Adrenal gland (tissue), 12 donors: ENCODE results near the gene MYO1B. TPM values are rescaled to one million over a fixed set of nuclear protein-coding genes. Genes with fewer than 3 reads are reported as not detected.
A peak's percentile ranks its signal among the peaks of the same experiment; 100 is the strongest.

Experiments used
- DNase-seq, 7 donors: peaks; one replicate each; pipeline ENCODE4 v3.0.0-alpha.2; 2019 to 2020
- H3K27ac ChIP-seq, 5 donors: fragments of 200-600 bp; sonication (generic) in 4 of 5; 1 replicate in 3 of 5; 2 replicates in 2 of 5; pipeline versions ENCODE4 v1.5.1 to v1.8.0; 2016 to 2020; ENCODE audit warnings: mild to moderate bottlenecking in 1 of 5
- H3K27me3 ChIP-seq: fragments of 200-600 bp; 2 replicates; pipeline ENCODE4 v1.8.0; 2021
- H3K36me3 ChIP-seq, 2 donors: fragments of 200-600 bp; replicated peaks in 1 of 2; 1 replicate in 1 of 2; 2 replicates in 1 of 2; pipeline versions ENCODE4 v1.5.1 to v1.8.0; 2018 to 2022
- H3K4me1 ChIP-seq, 2 donors: fragments of 200-600 bp; replicated peaks in 1 of 2; 1 replicate in 1 of 2; 2 replicates in 1 of 2; pipeline versions ENCODE4 v1.5.1 to v1.8.0; 2018 to 2021
- H3K4me3 ChIP-seq, 4 donors: fragments of 200-600 bp; sonication (generic) in 3 of 4; one replicate each; pipeline ENCODE4 v1.5.1; 2016 to 2018
- H3K9me3 ChIP-seq, 3 donors: fragments of 200-600 bp; sonication (generic) in 1 of 3; replicated peaks in 1 of 3; 1 replicate in 2 of 3; 2 replicates in 1 of 3; pipeline versions ENCODE4 v1.5.1 to v1.8.0; 2016 to 2021
- POLR2A ChIP-seq, 2 donors: fragments of 450-650 bp; IDR thresholded peaks; one replicate each; pipeline ENCODE4 v1.6.1; 2017; ENCODE audit warnings: antibody characterized with exemption in 2 of 2, mild to moderate bottlenecking in 2 of 2, moderate library complexity in 1 of 2
- WGBS, 4 donors: extraction: QIAGEN DNeasy Blood & Tissue Kit in 2 of 4; methylation state at CpG; one replicate each; pipeline versions ENCODE4 v1.1.5 to v1.1.7; 2013 to 2017; 5-methylcytosine and 5-hydroxymethylcytosine counted together
- intact Hi-C, 2 donors: fragments of 100-400 bp; cut with DNase I; formaldehyde crosslinking; loops; one replicate each; pipeline versions ENCODE4 v1.14.1 to v1.15.0; 2022 to 2023
- polyA plus RNA-seq, 3 donors: library from polyadenylated mRNA; stranded (reverse); fragments of 200-250 nt in 2 of 3; fragments of 350-450 nt in 1 of 3; fragmentation: Illumina TruSeq in 1 of 3; extraction: RNeasy Lipid Tissue Mini Kit (QIAGEN cat#74804) in 1 of 3; gene quantifications; one replicate each; pipeline ENCODE4 v1.2.3, GENCODE V29; 2013 to 2014
- total RNA-seq, 9 donors: library from RNA; depleted of rRNA in 4 of 9; stranded (reverse); fragments of >200 nt in 4 of 9; fragments of 120-200 nt in 1 of 9; fragmentation: NEBNext Ultra II Directional in 1 of 9; extraction: Animal tissue kit (Norgen Biotek cat#: 25700) in 1 of 9; gene quantifications; one replicate each; pipeline versions ENCODE4 v1.1.0 to v1.2.4, GENCODE V29; 2013 to 2023
- TF ChIP-seq, protein P1 (sequence below), 6 experiments: fragments of 450-650 bp in 4 of 6; fragments of 200-600 bp in 2 of 6; sonication (generic) in 1 of 6; IDR thresholded peaks; 1 replicate in 5 of 6; 2 replicates in 1 of 6; pipeline versions ENCODE4 v1.5.1 to v1.8.0; 2016 to 2021; ENCODE audit warnings: antibody characterized with exemption in 6 of 6, mild to moderate bottlenecking in 2 of 6, moderate library complexity in 1 of 6
- donor health status: healthy with polysubstance abuse.
- donor health status: Bipolar disorder and iron deficiency.
- donor health status: DM: yes; HTN: yes; CAD: no.
- donor health status: DM: no; HTN: no; CAD: no.
- donor health status: DM: no; HTN: no; CAD: no.
- donor health status: DM: yes; HTN: yes; CAD: no.

MYO1B gene
- total and polyA plus RNA-seq, 12 donors: 6.9 to 24.0 (median 14.0) TPM

- Histone ChIP-seq H3K27me3 (no peaks in the 10 kb centered on the region), H3K4me3 (no peak overlapping the region), H3K27ac (peak overlapping the region in 1 of 5 donors; percentile 52), H3K36me3 (no peaks in the 10 kb centered on the region), H3K9me3 (no peaks in the 10 kb centered on the region), H3K4me1 (peaks cover 9 to 11% of the 10 kb centered on the region in 2 donors)
- intact Hi-C loops: loop anchor here in 1 of 2 donors (10.0 kb wide), 1 partner anchor 256 kb away; no protein-coding TSS in a partner anchor
- no peak for TF ChIP-seq POLR2A (IDR thresholded peaks at IDR 0.05)
- TF ChIP-seq, protein P1, sequence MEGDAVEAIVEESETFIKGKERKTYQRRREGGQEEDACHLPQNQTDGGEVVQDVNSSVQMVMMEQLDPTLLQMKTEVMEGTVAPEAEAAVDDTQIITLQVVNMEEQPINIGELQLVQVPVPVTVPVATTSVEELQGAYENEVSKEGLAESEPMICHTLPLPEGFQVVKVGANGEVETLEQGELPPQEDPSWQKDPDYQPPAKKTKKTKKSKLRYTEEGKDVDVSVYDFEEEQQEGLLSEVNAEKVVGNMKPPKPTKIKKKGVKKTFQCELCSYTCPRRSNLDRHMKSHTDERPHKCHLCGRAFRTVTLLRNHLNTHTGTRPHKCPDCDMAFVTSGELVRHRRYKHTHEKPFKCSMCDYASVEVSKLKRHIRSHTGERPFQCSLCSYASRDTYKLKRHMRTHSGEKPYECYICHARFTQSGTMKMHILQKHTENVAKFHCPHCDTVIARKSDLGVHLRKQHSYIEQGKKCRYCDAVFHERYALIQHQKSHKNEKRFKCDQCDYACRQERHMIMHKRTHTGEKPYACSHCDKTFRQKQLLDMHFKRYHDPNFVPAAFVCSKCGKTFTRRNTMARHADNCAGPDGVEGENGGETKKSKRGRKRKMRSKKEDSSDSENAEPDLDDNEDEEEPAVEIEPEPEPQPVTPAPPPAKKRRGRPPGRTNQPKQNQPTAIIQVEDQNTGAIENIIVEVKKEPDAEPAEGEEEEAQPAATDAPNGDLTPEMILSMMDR (IDR thresholded peaks at IDR 0.05): no peak
- 51 to 63% (median 57%) methylated on average over 2 of the region's 2 CpGs for WGBS, 4 donors
- DNase-seq: no peak
These were observed 4.1 kb downstream of the MYO1B start for GRCh38 chr2:191249156-191249813.

DNA sequence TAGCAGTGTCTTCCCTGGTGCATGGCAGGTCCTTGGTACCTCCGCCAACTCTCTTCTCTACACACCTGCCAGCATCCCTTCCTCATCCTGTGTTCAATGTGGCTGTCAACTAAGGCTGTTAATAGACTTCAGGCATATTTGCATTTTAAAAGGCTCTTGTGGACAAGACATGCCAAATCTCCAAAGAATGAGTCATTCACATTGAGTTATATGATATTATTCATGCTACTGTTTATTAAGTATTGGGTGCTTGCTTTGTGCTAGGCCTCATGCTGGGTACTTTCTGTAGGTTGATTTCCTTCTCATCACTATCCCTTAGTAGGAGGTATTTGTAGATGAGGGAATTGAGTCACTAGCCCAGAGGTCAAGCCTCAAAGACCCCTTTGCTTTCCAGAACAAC is 5.2 kb downstream of the MYO1B start:
- H3K27me3 ChIP-seq: no peaks in the 10 kb centered on the region
- no peak for TF ChIP-seq POLR2A (IDR thresholded peaks at IDR 0.05)
- TF ChIP-seq, protein P1 (IDR thresholded peaks at IDR 0.05): no peak
- H3K36me3 ChIP-seq: no peaks in the 10 kb centered on the region
- intact Hi-C loops: no loop called here
- no peak overlapping the region for H3K27ac ChIP-seq
- WGBS, 4 donors: 92 to 100% (median 96%) methylated on average over 1 of the region's 1 CpG
- peaks cover 9 to 11% of the 10 kb centered on the region in 2 donors for H3K4me1 ChIP-seq
- H3K9me3 ChIP-seq: no peaks in the 10 kb centered on the region
- no peak for DNase-seq
- H3K4me3 ChIP-seq: no peak overlapping the region

DNA sequence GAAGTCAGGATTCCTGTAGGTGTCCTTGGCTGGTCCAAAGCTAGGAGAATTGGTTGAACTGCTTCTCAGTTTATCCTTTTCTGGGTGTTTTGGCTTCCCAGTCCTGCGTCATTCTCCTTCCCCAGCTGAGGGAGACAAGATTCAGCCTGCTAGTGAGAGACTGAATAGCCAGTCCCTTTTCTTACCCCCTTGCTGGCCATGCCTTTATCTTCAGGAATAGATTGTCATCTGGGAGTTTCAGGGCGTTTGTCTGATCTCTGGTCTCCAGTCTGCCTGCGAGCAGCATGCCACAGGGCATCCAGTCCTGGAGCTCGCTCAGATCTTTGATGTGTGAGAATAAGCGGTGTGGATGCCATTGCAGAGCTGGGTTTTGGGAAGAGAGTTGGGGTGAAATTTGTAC is 5.8 kb downstream of the MYO1B start:
- no peaks in the 10 kb centered on the region for H3K9me3 ChIP-seq
- H3K4me3 ChIP-seq: no peak overlapping the region
- 81 to 89% (median 82%) methylated on average over 5 of the region's 5 CpGs for WGBS, 4 donors
- H3K4me1 ChIP-seq: peaks cover 3 to 11% of the 10 kb centered on the region in 2 donors
- H3K36me3 ChIP-seq: no peaks in the 10 kb centered on the region
- no peaks in the 10 kb centered on the region for H3K27me3 ChIP-seq
- intact Hi-C loops: no loop called here
- no peak for DNase-seq
- TF ChIP-seq POLR2A (IDR thresholded peaks at IDR 0.05): no peak
- TF ChIP-seq, protein P1 (IDR thresholded peaks at IDR 0.05): no peak
- no peak overlapping the region for H3K27ac ChIP-seq

GRCh38 chr2:191252699-191253098 is 7.5 kb downstream of the MYO1B start:
- peaks cover 0 to 10% of the 10 kb centered on the region in 2 donors for H3K4me1 ChIP-seq
- H3K9me3 ChIP-seq: no peaks in the 10 kb centered on the region
- TF ChIP-seq, protein P1 (IDR thresholded peaks at IDR 0.05): no peak
- TF ChIP-seq POLR2A (IDR thresholded peaks at IDR 0.05): no peak
- no peaks in the 10 kb centered on the region for H3K36me3 ChIP-seq
- no peak overlapping the region for H3K27ac ChIP-seq
- H3K27me3 ChIP-seq: no peaks in the 10 kb centered on the region
- no peak overlapping the region for H3K4me3 ChIP-seq
- intact Hi-C loops: no loop called here
- 62 to 80% (median 68%) methylated on average over 2 of the region's 2 CpGs for WGBS, 4 donors
- no peak for DNase-seq
